ENCODE results near the gene IGFBP5. TPM values are rescaled to one million over a fixed set of nuclear protein-coding genes. Genes with fewer than 3 reads are reported as not detected.

IGFBP5 gene
- total and polyA plus RNA-seq, 2 experiments from 2014 or later, result 113 to 232 TPM

DNA sequence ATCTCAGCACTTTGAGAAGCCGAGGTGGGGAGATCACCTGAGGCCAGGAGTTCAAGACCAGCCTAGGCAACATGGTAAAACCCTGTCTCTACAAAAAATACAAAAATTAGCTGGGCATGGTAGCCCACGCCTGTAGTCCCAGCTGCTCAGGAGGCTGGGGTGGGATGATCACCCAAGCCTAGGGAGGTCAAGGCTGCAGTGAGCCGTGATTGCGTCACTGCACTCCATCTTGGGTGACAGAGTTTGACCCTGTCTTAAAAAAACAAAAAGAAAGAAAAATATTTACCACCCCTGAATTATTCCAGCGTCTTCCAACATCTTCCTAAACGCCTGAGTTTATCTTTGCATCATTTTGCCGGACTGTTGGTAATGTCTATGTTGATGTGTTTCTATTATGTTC, 6.2 kb upstream of the IGFBP5 start:
- Histone ChIP-seq H3K36me3 (replicated peaks; ENCODE audit: insufficient read depth, low read depth) (no peaks in the 10 kb centered on the region), H3K4me2 (no peak overlapping the region), H3K9me2 (replicated peaks; ENCODE audit: insufficient read depth) (no peaks in the 10 kb centered on the region), H2AFZ (no peak overlapping the region), H3K4me3 (no peak overlapping the region), H3K79me2 (no peaks in the 10 kb centered on the region), H3K4me1 (ENCODE audit: insufficient read depth) (peaks cover 45% of the 10 kb centered on the region), H4K20me1 (ENCODE audit: insufficient read depth, poor library complexity, severe bottlenecking) (no peaks in the 10 kb centered on the region), H3K27ac (no peak overlapping the region), H3K9me3 (ENCODE audit: low read depth) (no peaks in the 10 kb centered on the region), H3K27me3 (no peaks in the 10 kb centered on the region)
- WGBS (ENCODE audit: low lambda C conversion rate, missing lambda C conversion rate), result 96% methylated on average over 7 of the region's 7 CpGs
- DNase-seq (ENCODE audit: low spot score), result no peak
- TF ChIP-seq EZH2phosphoT487 (IDR thresholded peaks at IDR 0.05; ENCODE audit: low read depth, severe bottlenecking, unreplicated experiment), result no peak
- no peak for TF ChIP-seq CTCF (IDR thresholded peaks at IDR 0.05; ENCODE audit: poor library complexity)
- TF ChIP-seq EZH2 (IDR thresholded peaks at IDR 0.05; ENCODE audit: borderline replicate concordance), result no peak

GRCh38 chr2:216700781-216701180, 5.4 kb upstream of the IGFBP5 start:
- Histone ChIP-seq H3K4me1 (ENCODE audit: insufficient read depth) (peaks cover 53% of the 10 kb centered on the region), H3K9me3 (ENCODE audit: low read depth) (no peaks in the 10 kb centered on the region), H3K36me3 (replicated peaks; ENCODE audit: insufficient read depth, low read depth) (no peaks in the 10 kb centered on the region), H3K4me2 (peak overlapping the region; percentile 22), H2AFZ (no peak overlapping the region), H3K9me2 (replicated peaks; ENCODE audit: insufficient read depth) (no peaks in the 10 kb centered on the region), H3K27me3 (no peaks in the 10 kb centered on the region), H4K20me1 (ENCODE audit: insufficient read depth, poor library complexity, severe bottlenecking) (no peaks in the 10 kb centered on the region), H3K27ac (peak overlapping the region; percentile 76), H3K79me2 (no peaks in the 10 kb centered on the region), H3K4me3 (no peak overlapping the region)
- DNase-seq (ENCODE audit: low spot score), result no peak
- WGBS (ENCODE audit: low lambda C conversion rate, missing lambda C conversion rate), result 47% methylated on average over 5 of the region's 5 CpGs
- no peak for TF ChIP-seq EZH2phosphoT487 (IDR thresholded peaks at IDR 0.05; ENCODE audit: low read depth, severe bottlenecking, unreplicated experiment)
- TF ChIP-seq EZH2 (IDR thresholded peaks at IDR 0.05; ENCODE audit: borderline replicate concordance), result no peak
- no peak for TF ChIP-seq CTCF (IDR thresholded peaks at IDR 0.05; ENCODE audit: poor library complexity)

DNA sequence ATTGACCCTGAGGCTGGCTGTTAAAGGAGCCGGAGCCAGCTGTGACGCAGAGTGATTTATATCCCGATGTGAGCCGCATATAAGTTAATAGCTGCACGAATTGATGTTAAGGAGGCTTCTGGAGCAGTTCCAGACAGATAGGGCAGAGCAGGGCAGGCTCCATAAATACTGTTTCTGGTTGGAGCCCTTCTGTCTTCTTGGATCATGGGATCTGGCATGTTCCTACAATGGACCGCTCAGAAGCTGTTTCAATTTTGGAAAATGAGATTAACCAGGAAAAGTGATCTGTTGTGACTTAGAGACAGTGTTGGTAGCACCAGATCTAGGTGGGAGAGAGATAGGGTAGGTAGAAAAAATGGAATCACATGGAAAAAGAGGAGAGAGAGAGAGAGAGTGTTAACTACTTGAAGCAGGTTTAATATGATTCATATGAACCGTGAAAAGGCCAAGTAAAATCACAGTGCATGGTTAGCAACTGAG, 4.8 kb upstream of the IGFBP5 start:
- Histone ChIP-seq H3K4me1 (ENCODE audit: insufficient read depth) (peaks cover 56% of the 10 kb centered on the region), H3K4me3 (no peak overlapping the region), H3K27me3 (no peaks in the 10 kb centered on the region), H3K4me2 (peak overlapping the region; percentile 22), H4K20me1 (ENCODE audit: insufficient read depth, poor library complexity, severe bottlenecking) (no peaks in the 10 kb centered on the region), H3K9me2 (replicated peaks; ENCODE audit: insufficient read depth) (no peaks in the 10 kb centered on the region), H3K36me3 (replicated peaks; ENCODE audit: insufficient read depth, low read depth) (no peaks in the 10 kb centered on the region), H3K27ac (peak overlapping the region; percentile 76), H3K79me2 (peaks cover under 1% of the 10 kb centered on the region), H3K9me3 (ENCODE audit: low read depth) (no peaks in the 10 kb centered on the region), H2AFZ (no peak overlapping the region)
- 43% methylated on average over 7 of the region's 7 CpGs for WGBS (ENCODE audit: low lambda C conversion rate, missing lambda C conversion rate)
- no peak for DNase-seq (ENCODE audit: low spot score)
- TF ChIP-seq EZH2 (IDR thresholded peaks at IDR 0.05; ENCODE audit: borderline replicate concordance) (no peak), CTCF (IDR thresholded peaks at IDR 0.05; ENCODE audit: poor library complexity) (no peak), EZH2phosphoT487 (IDR thresholded peaks at IDR 0.05; ENCODE audit: low read depth, severe bottlenecking, unreplicated experiment) (no peak)

DNA sequence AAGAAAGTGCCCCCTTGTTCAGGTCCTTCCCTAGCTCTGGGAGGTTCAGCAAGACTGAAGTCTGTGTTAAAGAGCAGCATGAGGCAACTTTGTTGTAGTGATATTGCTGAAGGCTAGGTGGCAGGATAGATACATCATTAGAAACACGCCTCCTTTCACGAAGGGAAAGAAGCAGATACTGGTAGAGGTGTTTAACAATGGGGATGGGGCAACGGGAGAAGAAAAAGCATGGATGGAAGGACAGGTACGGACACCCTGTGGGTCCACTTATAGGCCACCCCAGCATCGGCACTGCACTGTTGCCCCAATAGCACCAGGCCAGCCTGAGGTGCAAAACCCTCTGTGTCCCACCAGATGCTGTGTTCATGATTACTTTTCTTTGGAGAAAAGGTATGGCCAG, 3.5 kb upstream of the IGFBP5 start:
- no peaks in the 10 kb centered on the region for H3K27me3 ChIP-seq
- no peaks in the 10 kb centered on the region for H3K9me3 ChIP-seq (ENCODE audit: low read depth)
- peak; percentile 85 for DNase-seq (ENCODE audit: low spot score)
- H3K9me2 ChIP-seq (replicated peaks; ENCODE audit: insufficient read depth), result no peaks in the 10 kb centered on the region
- no peaks in the 10 kb centered on the region for H3K36me3 ChIP-seq (replicated peaks; ENCODE audit: insufficient read depth, low read depth)
- H3K4me1 ChIP-seq (ENCODE audit: insufficient read depth), result peaks cover 56% of the 10 kb centered on the region
- H3K4me3 ChIP-seq, result no peak overlapping the region
- H4K20me1 ChIP-seq (ENCODE audit: insufficient read depth, poor library complexity, severe bottlenecking), result no peaks in the 10 kb centered on the region
- H3K79me2 ChIP-seq, result peaks cover 13% of the 10 kb centered on the region
- H3K4me2 ChIP-seq, result peak overlapping the region; percentile 18
- H2AFZ ChIP-seq, result no peak overlapping the region
- TF ChIP-seq EZH2phosphoT487 (IDR thresholded peaks at IDR 0.05; ENCODE audit: low read depth, severe bottlenecking, unreplicated experiment), result no peak
- peak; percentile 87 for TF ChIP-seq CTCF (IDR thresholded peaks at IDR 0.05; ENCODE audit: poor library complexity)
- WGBS (ENCODE audit: low lambda C conversion rate, missing lambda C conversion rate), result 23% methylated on average over 5 of the region's 5 CpGs
- peak overlapping the region; percentile 76 for H3K27ac ChIP-seq
